Measurements from ENCODE around the gene LRRC4B. TPM values are rescaled to one million over a fixed set of nuclear protein-coding genes. Genes with fewer than 3 reads are reported as not detected.
"Not testable (repeated sequence)": the region's sequence is repeated elsewhere in the genome, so short reads cannot be mapped to it uniquely, and the experiment has no call there.

Gene LRRC4B
- total and polyA plus RNA-seq, 9 donors: 5.7 to 16.1 (median 12.7) TPM

GRCh38 chr19:50602496-50602895 lies 34.3 kb upstream of the LRRC4B start:
- no peak overlapping the region for H3K27ac ChIP-seq (ENCODE audit: low read length)
- H3K27me3 ChIP-seq (ENCODE audit: control insufficient read depth, insufficient read depth, low read length): peaks cover 46% of the 10 kb centered on the region
- WGBS (ENCODE audit: insufficient coverage): 84% methylated on average over 4 of the region's 6 CpGs
- H3K9me3 ChIP-seq (replicated peaks; ENCODE audit: control insufficient read depth, low read depth, low read length): no peaks in the 10 kb centered on the region
- no peaks in the 10 kb centered on the region for H3K36me3 ChIP-seq (ENCODE audit: control insufficient read depth, insufficient read depth, low read length)
- DNase-seq: no peak
- H3K4me3 ChIP-seq (ENCODE audit: low read length): no peak overlapping the region
- peaks cover 2% of the 10 kb centered on the region for H3K4me1 ChIP-seq (ENCODE audit: control insufficient read depth, insufficient read depth, low read length)

- Histone ChIP-seq H3K27me3 (ENCODE audit: control insufficient read depth, insufficient read depth, low read length) (peaks cover 41% of the 10 kb centered on the region), H3K9me3 (replicated peaks; ENCODE audit: control insufficient read depth, low read depth, low read length) (no peaks in the 10 kb centered on the region), H3K4me1 (ENCODE audit: control insufficient read depth, insufficient read depth, low read length) (no peaks in the 10 kb centered on the region), H3K4me3 (ENCODE audit: low read length) (no peak overlapping the region), H3K36me3 (ENCODE audit: control insufficient read depth, insufficient read depth, low read length) (no peaks in the 10 kb centered on the region), H3K27ac (ENCODE audit: low read length) (no peak overlapping the region)
- DNase-seq: no peak
- WGBS (ENCODE audit: insufficient coverage): 82% methylated on average over 5 of the region's 5 CpGs
These were observed 33.8 kb upstream of the LRRC4B start for GRCh38 chr19:50602089-50602422.

GRCh38 chr19:50601407-50602088 lies 33.3 kb upstream of the LRRC4B start:
- DNase-seq: no peak
- H3K27me3 ChIP-seq (ENCODE audit: control insufficient read depth, insufficient read depth, low read length): peaks cover 37% of the 10 kb centered on the region
- no peaks in the 10 kb centered on the region for H3K4me1 ChIP-seq (ENCODE audit: control insufficient read depth, insufficient read depth, low read length)
- H3K36me3 ChIP-seq (ENCODE audit: control insufficient read depth, insufficient read depth, low read length): no peaks in the 10 kb centered on the region
- 70% methylated on average over 11 of the region's 11 CpGs for WGBS (ENCODE audit: insufficient coverage)
- H3K27ac ChIP-seq (ENCODE audit: low read length): no peak overlapping the region
- H3K9me3 ChIP-seq (replicated peaks; ENCODE audit: control insufficient read depth, low read depth, low read length): no peaks in the 10 kb centered on the region
- H3K4me3 ChIP-seq (ENCODE audit: low read length): no peak overlapping the region

GRCh38 chr19:50599427-50599826 lies 31.2 kb upstream of the LRRC4B start:
- no peak for DNase-seq
- H3K4me1 ChIP-seq (ENCODE audit: control insufficient read depth, insufficient read depth, low read length): no peaks in the 10 kb centered on the region
- WGBS (ENCODE audit: insufficient coverage): 72% methylated on average over 8 of the region's 9 CpGs
- no peaks in the 10 kb centered on the region for H3K9me3 ChIP-seq (replicated peaks; ENCODE audit: control insufficient read depth, low read depth, low read length)
- no peak overlapping the region for H3K27ac ChIP-seq (ENCODE audit: low read length)
- peaks cover 27% of the 10 kb centered on the region for H3K27me3 ChIP-seq (ENCODE audit: control insufficient read depth, insufficient read depth, low read length)
- H3K36me3 ChIP-seq (ENCODE audit: control insufficient read depth, insufficient read depth, low read length): no peaks in the 10 kb centered on the region
- no peak overlapping the region for H3K4me3 ChIP-seq (ENCODE audit: low read length)

GRCh38 chr19:50590191-50590590 lies 22.0 kb upstream of the LRRC4B start:
- Histone ChIP-seq H3K9me3 (replicated peaks; ENCODE audit: control insufficient read depth, low read depth, low read length) (no peaks in the 10 kb centered on the region), H3K27me3 (ENCODE audit: control insufficient read depth, insufficient read depth, low read length) (peaks cover 3% of the 10 kb centered on the region), H3K4me3 (ENCODE audit: low read length) (no peak overlapping the region), H3K27ac (ENCODE audit: low read length) (no peak overlapping the region), H3K4me1 (ENCODE audit: control insufficient read depth, insufficient read depth, low read length) (no peaks in the 10 kb centered on the region), H3K36me3 (ENCODE audit: control insufficient read depth, insufficient read depth, low read length) (no peaks in the 10 kb centered on the region)
- WGBS (ENCODE audit: insufficient coverage): 58% methylated on average over 3 of the region's 3 CpGs
- peak; percentile 76 for DNase-seq

GRCh38 chr19:50581795-50582660 lies 13.8 kb upstream of the LRRC4B start:
- H3K4me3 ChIP-seq (ENCODE audit: low read length); DNase-seq; H3K36me3 ChIP-seq (ENCODE audit: control insufficient read depth, insufficient read depth, low read length); H3K4me1 ChIP-seq (ENCODE audit: control insufficient read depth, insufficient read depth, low read length); H3K27me3 ChIP-seq (ENCODE audit: control insufficient read depth, insufficient read depth, low read length); H3K27ac ChIP-seq (ENCODE audit: low read length); H3K9me3 ChIP-seq (replicated peaks; ENCODE audit: control insufficient read depth, low read depth, low read length): not testable (repeated sequence)
- WGBS (ENCODE audit: insufficient coverage): 80% methylated on average over 5 of the region's 24 CpGs

- Histone ChIP-seq H3K36me3 (ENCODE audit: control insufficient read depth, insufficient read depth, low read length) (no peaks in the 10 kb centered on the region), H3K27me3 (ENCODE audit: control insufficient read depth, insufficient read depth, low read length) (peaks cover 3% of the 10 kb centered on the region), H3K27ac (ENCODE audit: low read length) (no peak overlapping the region), H3K4me3 (ENCODE audit: low read length) (no peak overlapping the region), H3K9me3 (replicated peaks; ENCODE audit: control insufficient read depth, low read depth, low read length) (no peaks in the 10 kb centered on the region), H3K4me1 (ENCODE audit: control insufficient read depth, insufficient read depth, low read length) (no peaks in the 10 kb centered on the region)
- 83% methylated on average over 7 of the region's 13 CpGs for WGBS (ENCODE audit: insufficient coverage)
- DNase-seq: no peak
These were observed 12.9 kb upstream of the LRRC4B start for GRCh38 chr19:50580970-50581634.

GRCh38 chr19:50580240-50580639 lies 12.0 kb upstream of the LRRC4B start:
- H3K27ac ChIP-seq (ENCODE audit: low read length): no peak overlapping the region
- WGBS (ENCODE audit: insufficient coverage): 88% methylated on average over 4 of the region's 6 CpGs
- H3K36me3 ChIP-seq (ENCODE audit: control insufficient read depth, insufficient read depth, low read length): no peaks in the 10 kb centered on the region
- no peak for DNase-seq
- H3K9me3 ChIP-seq (replicated peaks; ENCODE audit: control insufficient read depth, low read depth, low read length): no peaks in the 10 kb centered on the region
- H3K4me1 ChIP-seq (ENCODE audit: control insufficient read depth, insufficient read depth, low read length): no peaks in the 10 kb centered on the region
- H3K27me3 ChIP-seq (ENCODE audit: control insufficient read depth, insufficient read depth, low read length): peaks cover 3% of the 10 kb centered on the region
- no peak overlapping the region for H3K4me3 ChIP-seq (ENCODE audit: low read length)

- not testable (repeated sequence) for H3K27ac ChIP-seq (ENCODE audit: low read length); H3K4me3 ChIP-seq (ENCODE audit: low read length); H3K4me1 ChIP-seq (ENCODE audit: control insufficient read depth, insufficient read depth, low read length); H3K9me3 ChIP-seq (replicated peaks; ENCODE audit: control insufficient read depth, low read depth, low read length); DNase-seq; H3K27me3 ChIP-seq (ENCODE audit: control insufficient read depth, insufficient read depth, low read length); H3K36me3 ChIP-seq (ENCODE audit: control insufficient read depth, insufficient read depth, low read length)
- WGBS (ENCODE audit: insufficient coverage): no CpG with 5 or more reads among the region's 3 CpGs
These were observed 8.5 kb upstream of the LRRC4B start for GRCh38 chr19:50576769-50577168.

- DNase-seq: no peak
- Histone ChIP-seq H3K36me3 (ENCODE audit: control insufficient read depth, insufficient read depth, low read length) (no peaks in the 10 kb centered on the region), H3K4me1 (ENCODE audit: control insufficient read depth, insufficient read depth, low read length) (no peaks in the 10 kb centered on the region), H3K27me3 (ENCODE audit: control insufficient read depth, insufficient read depth, low read length) (peaks cover 24% of the 10 kb centered on the region), H3K27ac (ENCODE audit: low read length) (no peak overlapping the region), H3K4me3 (ENCODE audit: low read length) (no peak overlapping the region), H3K9me3 (replicated peaks; ENCODE audit: control insufficient read depth, low read depth, low read length) (no peaks in the 10 kb centered on the region)
- WGBS (ENCODE audit: insufficient coverage): 90% methylated on average over 2 of the region's 13 CpGs
These were observed 5.7 kb upstream of the LRRC4B start for GRCh38 chr19:50573741-50574461.

Measured in muscle of leg (tissue), 11 donors.